Activated T-helper 9 cell treated with anti-CD3 and anti-CD28 coated beads, Interleukin-2, amount 50 U/mL, for 16 hours (primary cell): ENCODE results near the gene SETD5.

Experiments
- DNase-seq: peaks from one replicate; pipeline ENCODE4 v3.0.0-alpha.2; 2020; ENCODE audit warnings: low read depth

SETD5 gene

GRCh38 chr3:9408546-9408945, 11.1 kb downstream of the SETD5 start:
- DNase-seq: no peak

DNA sequence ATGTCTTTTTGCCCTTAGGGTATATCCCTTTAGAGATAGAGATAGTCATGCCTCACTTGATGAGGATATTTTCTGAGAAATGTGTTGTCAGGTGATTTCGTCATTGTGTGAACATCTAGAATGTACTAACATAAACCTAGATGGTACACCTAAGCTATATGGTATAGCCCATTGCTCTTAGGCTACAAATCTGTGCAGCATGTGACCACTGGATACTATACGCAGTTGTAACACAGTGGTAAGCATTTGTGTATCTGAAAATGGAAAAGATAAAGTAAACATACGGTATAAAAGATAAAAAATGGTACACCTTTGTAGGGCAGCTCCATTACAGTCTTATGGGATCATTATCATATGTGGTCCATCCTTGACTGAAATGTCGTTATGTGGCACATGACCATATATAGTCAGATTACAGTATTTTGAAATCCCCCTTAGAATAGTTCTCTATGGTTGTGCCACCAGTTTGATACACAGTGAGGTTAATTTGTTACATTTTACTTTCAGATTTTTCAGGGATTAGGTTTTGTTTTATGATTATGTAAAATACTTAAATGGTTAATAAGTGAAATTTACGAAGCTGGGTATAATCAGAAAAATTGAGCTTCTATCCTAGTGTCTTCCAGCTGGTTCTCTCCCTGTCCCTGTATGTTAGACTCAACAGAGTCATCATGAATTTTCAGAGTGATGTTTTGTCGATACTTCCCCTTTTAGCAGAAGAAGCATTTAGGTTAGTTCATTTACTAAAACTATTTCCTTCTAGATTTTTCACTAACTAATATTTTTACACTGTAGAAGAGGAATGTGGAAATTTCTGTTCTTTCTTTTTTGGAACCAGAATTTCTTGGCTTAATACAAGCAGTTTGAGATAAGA, 12.8 kb downstream of the SETD5 start:
- DNase-seq: no peak

DNA sequence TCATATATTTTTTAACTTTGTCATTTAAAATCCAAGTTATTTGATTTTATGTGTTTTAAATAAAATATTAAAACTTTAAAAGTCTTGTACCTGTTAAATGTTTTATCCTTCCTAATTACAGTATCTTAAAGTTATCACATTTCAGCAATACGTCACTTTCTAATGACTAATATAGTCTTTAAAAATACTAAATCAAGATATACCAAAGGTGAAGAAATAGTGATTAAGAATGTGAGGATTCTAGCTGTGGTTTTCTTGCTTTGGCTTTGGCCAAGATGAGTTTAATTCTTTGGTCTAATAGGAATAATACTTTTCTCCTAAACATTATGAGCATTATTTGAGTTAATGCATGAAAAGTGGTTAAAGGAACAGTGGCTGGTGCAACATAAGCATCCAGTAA, 13.9 kb downstream of the SETD5 start:
- DNase-seq: no peak

DNA sequence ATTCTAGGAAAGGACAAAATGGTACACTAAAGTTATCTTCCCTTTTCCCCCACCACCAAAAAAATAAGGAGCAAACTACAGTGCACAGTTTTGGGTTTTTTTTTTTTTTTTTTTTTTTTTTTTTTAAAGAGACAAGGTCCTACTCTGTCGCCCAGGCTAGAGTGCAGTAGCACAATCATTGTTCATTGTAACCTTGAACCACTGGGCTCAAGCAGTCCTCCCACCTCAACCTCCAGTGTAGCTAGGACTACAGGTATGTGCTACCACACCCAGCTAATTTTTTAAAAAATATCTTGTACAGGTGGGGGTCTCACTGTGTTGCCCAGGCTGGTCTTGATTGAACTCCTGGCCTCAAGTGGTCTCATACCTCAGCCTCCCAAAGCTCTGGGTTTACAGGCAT, 14.9 kb downstream of the SETD5 start:
- no peak for DNase-seq

DNA sequence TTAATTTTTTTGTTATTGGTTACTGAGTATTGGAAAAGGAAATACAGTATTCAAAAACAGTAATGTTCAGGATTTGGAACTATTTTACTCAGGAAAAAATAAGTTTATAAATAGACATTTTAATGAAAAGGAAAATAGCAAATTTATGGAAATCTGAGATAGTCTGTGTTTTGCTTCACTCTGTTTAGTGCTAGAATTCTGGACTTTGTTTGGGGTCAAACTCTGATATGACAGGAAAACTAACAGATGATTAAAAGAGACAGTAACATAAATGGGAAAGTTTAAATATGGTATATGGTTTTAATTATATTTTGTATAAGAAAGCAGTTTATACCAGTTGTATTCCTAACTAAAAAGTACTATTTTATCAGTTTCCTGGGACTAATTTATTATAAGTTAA, 17.4 kb downstream of the SETD5 start:
- DNase-seq: no peak

DNA sequence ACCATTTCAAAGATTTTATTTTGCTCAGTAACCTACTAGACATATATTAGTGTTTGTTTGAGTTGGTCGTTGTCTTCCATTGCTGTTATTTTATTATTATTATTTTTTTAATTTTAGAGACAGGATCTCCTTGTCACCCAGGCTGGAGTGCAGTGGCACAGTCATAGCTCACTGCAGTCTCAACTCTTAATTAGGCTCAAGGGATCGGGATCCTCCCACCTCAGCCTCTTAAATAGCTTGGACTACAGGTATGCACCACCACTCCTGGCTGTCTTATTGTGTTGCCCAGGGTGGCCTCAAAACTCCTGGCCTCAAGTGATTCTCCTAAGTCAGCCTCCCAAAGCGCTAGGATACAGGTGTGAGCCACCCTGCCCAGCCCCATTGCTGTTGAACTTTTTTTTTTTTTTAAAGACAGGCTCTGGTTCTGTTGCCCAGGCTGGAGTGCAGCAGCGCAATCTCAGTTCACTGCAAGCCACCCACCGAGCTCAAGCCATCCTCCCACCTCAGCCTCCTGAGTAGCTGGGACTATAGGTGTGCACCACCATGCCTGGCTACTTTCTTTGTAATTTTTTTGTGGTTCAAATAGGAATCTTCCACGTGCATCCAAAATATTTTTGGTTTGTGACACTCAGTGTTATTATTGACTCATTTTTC, 18.2 kb downstream of the SETD5 start:
- DNase-seq: no peak

GRCh38 chr3:9416139-9416780, 18.8 kb downstream of the SETD5 start:
- no peak for DNase-seq

DNA sequence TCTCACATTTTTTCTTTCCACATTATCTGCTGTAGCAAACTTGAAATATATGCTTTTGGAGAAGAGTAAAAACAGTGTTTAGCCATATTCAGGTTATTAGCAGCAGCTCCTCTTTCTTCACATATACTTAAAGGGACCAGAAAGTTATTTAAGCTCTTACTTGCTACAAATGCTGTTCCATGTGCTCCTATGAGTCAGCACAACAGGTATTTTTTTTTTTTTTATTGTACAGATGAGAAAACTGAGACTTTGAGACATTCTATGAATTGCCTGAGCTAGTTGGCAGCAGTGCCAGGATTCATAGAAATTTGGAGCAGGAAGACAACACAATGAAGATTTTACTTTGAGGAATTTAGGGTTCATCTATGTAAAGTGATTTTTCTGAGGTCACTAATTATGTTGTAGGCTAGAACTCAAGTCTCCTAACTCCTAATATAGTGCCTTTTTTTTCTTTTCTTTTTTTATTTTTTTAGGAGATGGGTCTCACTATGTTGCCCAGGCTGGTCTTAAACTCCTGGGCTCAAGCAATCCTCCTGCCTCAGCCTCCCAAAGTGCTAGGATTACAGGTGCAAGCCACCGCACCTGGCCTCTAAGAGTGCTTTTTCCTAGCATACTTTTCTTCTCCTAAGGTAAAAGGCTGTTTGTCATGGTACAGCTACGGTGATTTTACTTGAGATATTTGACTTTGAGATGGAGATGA, 23.6 kb downstream of the SETD5 start:
- DNase-seq: no peak

- DNase-seq: no peak
Observed at GRCh38 chr3:9422712-9423424, 25.5 kb downstream of the SETD5 start.

GRCh38 chr3:9428411-9428810, 31.0 kb downstream of the SETD5 start:
- no peak for DNase-seq

GRCh38 chr3:9430733-9431132, 33.3 kb downstream of the SETD5 start:
- no peak for DNase-seq

DNA sequence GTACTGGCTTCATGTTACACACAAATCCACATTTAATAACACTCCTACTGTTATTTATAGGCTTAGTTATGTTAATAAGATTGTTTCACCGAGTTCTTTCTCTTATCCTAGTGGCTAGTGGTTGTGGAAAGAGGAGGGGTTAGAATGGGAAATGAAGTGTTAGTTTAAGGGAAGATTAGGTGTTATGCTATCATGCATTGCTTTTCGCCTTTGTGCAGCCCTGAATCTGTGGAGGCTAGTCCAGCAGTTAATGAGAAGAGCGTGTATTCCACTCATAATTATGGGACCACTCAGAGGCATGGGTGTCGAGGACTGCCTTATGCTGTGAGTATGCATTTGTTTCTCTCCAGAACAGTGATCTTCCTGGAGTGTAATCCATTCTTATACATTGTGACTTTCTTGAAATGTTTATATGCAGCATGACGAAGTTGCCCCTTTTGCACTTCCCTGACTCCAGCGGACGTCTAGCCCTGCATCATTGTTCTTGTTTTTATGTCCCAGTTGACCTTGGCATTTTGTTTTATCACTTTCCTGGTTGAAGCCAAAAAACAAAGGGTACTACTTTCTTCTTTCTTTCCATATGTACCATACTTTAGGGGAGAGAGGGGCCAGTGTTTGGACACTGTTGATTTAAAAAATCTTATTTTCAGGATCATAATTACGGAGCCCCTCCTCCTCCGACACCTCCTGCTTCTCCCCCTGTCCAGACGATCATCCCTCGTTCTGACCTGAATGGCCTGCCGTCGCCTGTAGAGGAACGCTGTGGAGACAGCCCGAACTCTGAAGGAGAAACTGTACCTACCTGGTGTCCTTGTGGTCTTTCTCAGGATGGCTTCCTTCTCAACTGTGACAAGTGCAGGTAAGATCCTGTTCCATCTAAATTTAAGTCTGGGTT, 36.5 kb downstream of the SETD5 start:
- no peak for DNase-seq

DNA sequence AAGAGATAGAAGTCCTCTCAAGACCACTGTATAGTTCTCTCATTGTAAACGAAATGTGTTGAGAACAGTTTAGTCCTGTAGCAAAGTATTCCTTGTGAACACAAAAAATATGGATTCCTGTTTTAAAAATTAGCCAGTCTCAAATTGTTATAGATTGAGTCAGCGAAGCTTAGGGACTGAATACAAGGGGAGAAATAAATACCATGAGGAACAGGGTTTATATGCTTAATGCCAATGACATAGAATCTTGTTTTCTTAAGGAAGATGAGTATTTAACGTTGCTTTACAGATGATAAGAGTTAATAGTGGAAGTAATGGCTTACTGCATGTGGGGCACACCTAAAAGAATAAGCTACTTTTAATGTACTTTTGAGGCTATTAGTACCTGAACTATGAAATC, 37.9 kb downstream of the SETD5 start:
- no peak for DNase-seq

GRCh38 chr3:9439331-9439730, 41.9 kb downstream of the SETD5 start:
- no peak for DNase-seq

GRCh38 chr3:9441501-9442221, 44.2 kb downstream of the SETD5 start:
- no peak for DNase-seq

DNA sequence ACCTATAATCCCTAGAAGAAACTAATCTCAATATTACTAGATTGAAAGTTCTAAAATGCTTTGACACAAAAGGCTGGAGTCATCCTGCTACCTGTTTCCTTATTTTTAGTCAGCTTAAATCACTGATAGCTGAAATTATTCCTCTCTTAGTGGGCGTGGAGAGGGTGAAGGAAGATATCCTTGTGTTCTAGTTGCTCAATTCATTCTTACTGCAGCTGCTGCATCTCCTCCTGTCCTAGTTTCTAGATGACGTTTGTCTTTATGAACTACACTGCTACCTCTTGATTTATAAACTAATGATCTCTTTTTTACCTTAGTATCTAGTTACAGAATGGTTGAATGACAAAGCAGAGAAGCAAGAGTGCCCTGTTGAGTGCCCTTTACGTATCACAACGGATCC, 50.7 kb downstream of the SETD5 start:
- no peak for DNase-seq

- no peak for DNase-seq
Observed at GRCh38 chr3:9448643-9449042, 51.2 kb downstream of the SETD5 start.

- no peak for DNase-seq
Observed at GRCh38 chr3:9450126-9450525, 52.7 kb downstream of the SETD5 start.

- no peak for DNase-seq
Observed at GRCh38 chr3:9450991-9451390, 53.6 kb downstream of the SETD5 start.

- DNase-seq: no peak
Observed at GRCh38 chr3:9452417-9452816, 55.0 kb downstream of the SETD5 start.
